Endothelial cell of umbilical vein (primary cell): ENCODE results near the gene COL26A1. TPM values are rescaled to one million over a fixed set of nuclear protein-coding genes. Genes with fewer than 3 reads are reported as not detected.
"Not testable (repeated sequence)": the region's sequence is repeated elsewhere in the genome, so short reads cannot be mapped to it uniquely, and the experiment has no call there.

ENCODE experiments used
- BruUV-seq: library from RNA; stranded (reverse); fragments of 400-500 nt; replicated peaks from 2 replicates; lab custom pipeline; 2021; lab: Mats Ljungman, UMichigan
- CTCF ChIA-PET: fragments of 300-600, 350-600 bp; sonication (Branson Sonifier 250); formaldehyde crosslinking; loops from one replicate; lab custom pipeline; 2021; ENCODE audit warnings: antibody characterized with exemption, inconsistent platforms; lab: Charles Lee
- POLR2A ChIA-PET: fragments of 300-600, 350-600 bp; sonication (Branson Sonifier 250); formaldehyde crosslinking; loops from one replicate; lab custom pipeline; 2021; ENCODE audit warnings: antibody characterized with exemption, inconsistent platforms; lab: Charles Lee
- DNase-seq: peaks from one replicate; pipeline ENCODE4 v3.0.0-alpha.2; 2011; ENCODE audit warnings: low read depth, low spot score
- FAIRE-seq: peaks from 2 replicates; lab custom pipeline; 2011; peaks lifted over from hg19 to GRCh38; lab: Jason Lieb, UNC
- H2AFZ ChIP-seq: 2 replicates; pipeline ENCODE4 v1.6.0; 2012; ENCODE audit warnings: low read depth, low read length, control low read depth, inconsistent platforms
- H3K27ac ChIP-seq: 2 replicates; pipeline ENCODE4 v1.5.1; 2011; ENCODE audit warnings: low read depth, mild to moderate bottlenecking, control low read depth, low read length, moderate library complexity; ENCODE audit not compliant: insufficient read depth
- H3K27me3 ChIP-seq, 2 experiments: 2 replicates each; pipeline versions ENCODE4 v1.6.0 to v1.6.1; 2011; ENCODE audit warnings: low read length in 2 of 2, mixed read lengths in 1 of 2; ENCODE audit not compliant: control insufficient read depth in 2 of 2, insufficient read depth in 2 of 2
- H3K36me3 ChIP-seq, 2 experiments: 2 replicates in 1 of 2; 3 replicates in 1 of 2; pipeline ENCODE4 v1.5.1; 2011; ENCODE audit warnings: low read length in 2 of 2, mild to moderate bottlenecking in 1 of 2, moderate library complexity in 1 of 2; ENCODE audit not compliant: control insufficient read depth in 2 of 2, insufficient read depth in 2 of 2; ENCODE audit errors: extremely low read depth in 1 of 2
- H3K4me1 ChIP-seq: 3 replicates; pipeline ENCODE4 v1.5.1; 2011; ENCODE audit warnings: mild to moderate bottlenecking, low read length; ENCODE audit not compliant: control insufficient read depth, insufficient read depth; ENCODE audit errors: extremely low read depth
- H3K4me2 ChIP-seq: 2 replicates; pipeline ENCODE4 v1.6.1; 2011; ENCODE audit warnings: low read length, control low read depth, mixed read lengths; ENCODE audit not compliant: insufficient read depth
- H3K4me3 ChIP-seq, 3 experiments: fragments of 200-600 bp in 1 of 3; sonication (generic), shearing (Covaris generic) in 1 of 3; replicated peaks in 1 of 3; 2 replicates each; pipeline ENCODE4 v1.5.1; 2011 to 2016; ENCODE audit warnings: control low read depth in 3 of 3, low read length in 3 of 3, mild to moderate bottlenecking in 2 of 3, inconsistent platforms in 1 of 3, low read depth in 1 of 3, moderate library complexity in 1 of 3; ENCODE audit not compliant: insufficient read depth in 1 of 3
- H3K79me2 ChIP-seq: 2 replicates; pipeline ENCODE4 v1.6.0; 2012; ENCODE audit warnings: low read length, inconsistent platforms; ENCODE audit not compliant: control insufficient read depth, insufficient read depth
- H3K9ac ChIP-seq: replicated peaks from 2 replicates; pipeline ENCODE3; 2011; ENCODE audit warnings: low read length, control low read depth; ENCODE audit not compliant: insufficient read depth; ENCODE audit errors: extremely low read depth
- H3K9me1 ChIP-seq: replicated peaks from 3 replicates; pipeline ENCODE4 v1.6.0; 2011; ENCODE audit warnings: mild to moderate bottlenecking, low read length; ENCODE audit not compliant: control insufficient read depth, insufficient read depth; ENCODE audit errors: extremely low read depth
- H3K9me3 ChIP-seq: replicated peaks from 2 replicates; pipeline ENCODE4 v1.5.1; 2012; ENCODE audit warnings: low read length, inconsistent platforms; ENCODE audit not compliant: control insufficient read depth, insufficient read depth
- H4K20me1 ChIP-seq: replicated peaks from 2 replicates; pipeline ENCODE3; 2011; ENCODE audit warnings: mild to moderate bottlenecking, low read length; ENCODE audit not compliant: control insufficient read depth, insufficient read depth; ENCODE audit errors: extremely low read depth
- EZH2 ChIP-seq: IDR thresholded peaks from 2 replicates; pipeline ENCODE4 v1.6.1; 2012; ENCODE audit warnings: borderline replicate concordance, low read depth, mild to moderate bottlenecking, moderate library complexity, low read length, inconsistent platforms; ENCODE audit not compliant: severe bottlenecking
- FOS ChIP-seq: IDR thresholded peaks from 2 replicates; pipeline ENCODE4 v1.6.1; 2011; ENCODE audit warnings: mild to moderate bottlenecking, low read length, moderate library complexity, borderline replicate concordance; ENCODE audit not compliant: insufficient read depth
- GATA2 ChIP-seq: IDR thresholded peaks from 2 replicates; pipeline ENCODE4 v1.7.0; 2011; ENCODE audit warnings: low read depth, mild to moderate bottlenecking, moderate library complexity, mixed read lengths, low read length; ENCODE audit not compliant: insufficient read length, insufficient read depth
- JUN ChIP-seq: IDR thresholded peaks from 2 replicates; pipeline ENCODE4 v1.6.1; 2011; ENCODE audit warnings: borderline replicate concordance, low read depth; ENCODE audit not compliant: insufficient read length, insufficient read depth
- MYC ChIP-seq: IDR thresholded peaks from one replicate; pipeline ENCODE4 v1.6.1; 2011; ENCODE audit warnings: mild to moderate bottlenecking, low read depth, low read length
- POLR2A ChIP-seq: IDR thresholded peaks from 2 replicates; pipeline ENCODE4 v1.6.1; 2012; ENCODE audit warnings: low read depth, mild to moderate bottlenecking, control low read depth, low read length
- POLR2AphosphoS5 ChIP-seq: IDR thresholded peaks from 2 replicates; pipeline ENCODE4 v1.6.1; 2012; ENCODE audit warnings: low read depth, mild to moderate bottlenecking, control low read depth, low read length, moderate library complexity; ENCODE audit not compliant: insufficient read depth
- dilution Hi-C: fragments of 300-500 bp; cut with MboI; formaldehyde crosslinking; loops from one replicate; pipeline ENCODE4 v1.15.0; 2019; ENCODE audit warnings: low sequenced_read_pairs; ENCODE audit not compliant: extremely low pct_ligation_motif_present
- intact Hi-C: fragments of 100-400 bp; cut with micrococcal nuclease; formaldehyde crosslinking; loops from one replicate; pipeline ENCODE4 v1.10.0; 2022
- polyA plus RNA-seq, 4 experiments: library from polyadenylated mRNA; depleted of rRNA in 3 of 4; stranded (reverse) in 3 of 4; unstranded in 1 of 4; fragments of >200 nt; gene quantifications; 2 replicates each; pipeline versions ENCODE4 v1.2.1 to v1.2.3, GENCODE V29; 2011 to 2012; ENCODE audit warnings: missing spikeins in 1 of 4
- total RNA-seq: library from RNA; stranded (reverse); gene quantifications from 2 replicates; pipeline ENCODE4 v1.2.3, GENCODE V29; 2021
- TF ChIP-seq, protein P1 (sequence below), 2 donors: IDR thresholded peaks; 1 replicate in 1 of 2; 2 replicates in 1 of 2; pipeline ENCODE4 v1.5.1; 2011; ENCODE audit warnings: low read length in 2 of 2, mild to moderate bottlenecking in 2 of 2, moderate library complexity in 2 of 2, control low read depth in 1 of 2, inconsistent platforms in 1 of 2, low read depth in 1 of 2; ENCODE audit not compliant: insufficient read depth in 1 of 2; ENCODE audit errors: extremely low read depth in 1 of 2
- TF ChIP-seq, protein P2 (sequence below): IDR thresholded peaks from 2 replicates; pipeline ENCODE4 v1.6.1; 2011; ENCODE audit not compliant: insufficient read depth, insufficient read length

The COL26A1 gene
- total and polyA plus RNA-seq, 2 donors (not counting 3 experiments of a cell fraction or from before 2014, with no cell fraction given) = not detected

DNA sequence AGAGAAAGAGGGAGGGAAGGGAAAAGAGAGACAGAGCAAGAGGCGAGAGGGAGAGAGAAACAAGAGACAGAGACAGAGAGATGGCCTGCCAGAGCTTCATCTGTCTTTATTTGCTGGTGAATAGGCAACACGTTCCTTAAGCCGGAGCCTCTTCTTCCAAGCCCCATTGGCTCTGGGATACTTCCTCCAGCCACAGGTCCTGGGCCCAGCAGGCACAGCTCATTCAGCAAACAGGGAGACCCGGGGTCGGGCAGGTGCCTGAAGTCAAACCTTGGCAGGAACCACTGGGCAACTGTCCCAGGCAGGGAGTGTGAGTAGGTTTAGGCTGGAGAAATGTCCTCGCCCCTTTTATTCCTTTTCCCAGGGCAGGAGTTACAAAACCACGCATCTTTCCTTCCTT is 198.2 kb downstream of the COL26A1 start:
- Histone ChIP-seq H2AFZ (no peak overlapping the region), H3K4me1 (no peaks in the 10 kb centered on the region), H3K4me2 (no peak overlapping the region), H4K20me1 (no peaks in the 10 kb centered on the region), H3K27me3 (peaks cover 0 to 4% of the 10 kb centered on the region in 2 experiments), H3K79me2 (no peaks in the 10 kb centered on the region), H3K9ac (no peak overlapping the region), H3K4me3 (no peak overlapping the region), H3K27ac (no peak overlapping the region), H3K9me3 (no peaks in the 10 kb centered on the region), H3K9me1 (no peaks in the 10 kb centered on the region), H3K36me3 (no peaks in the 10 kb centered on the region)
- FAIRE-seq (no peak), DNase-seq (no peak)
- CTCF ChIA-PET = interaction anchor here (1.6 kb wide), 1 partner anchor 18 kb away, joined by 6 read pairs; no protein-coding TSS in a partner anchor
- intact Hi-C loops (no loop called here), dilution Hi-C loops (no loop called here)
- POLR2A ChIA-PET = no interaction called here
- BruUV-seq = no TSS peak
- no peak for TF ChIP-seq JUN
- TF ChIP-seq, protein P1, sequence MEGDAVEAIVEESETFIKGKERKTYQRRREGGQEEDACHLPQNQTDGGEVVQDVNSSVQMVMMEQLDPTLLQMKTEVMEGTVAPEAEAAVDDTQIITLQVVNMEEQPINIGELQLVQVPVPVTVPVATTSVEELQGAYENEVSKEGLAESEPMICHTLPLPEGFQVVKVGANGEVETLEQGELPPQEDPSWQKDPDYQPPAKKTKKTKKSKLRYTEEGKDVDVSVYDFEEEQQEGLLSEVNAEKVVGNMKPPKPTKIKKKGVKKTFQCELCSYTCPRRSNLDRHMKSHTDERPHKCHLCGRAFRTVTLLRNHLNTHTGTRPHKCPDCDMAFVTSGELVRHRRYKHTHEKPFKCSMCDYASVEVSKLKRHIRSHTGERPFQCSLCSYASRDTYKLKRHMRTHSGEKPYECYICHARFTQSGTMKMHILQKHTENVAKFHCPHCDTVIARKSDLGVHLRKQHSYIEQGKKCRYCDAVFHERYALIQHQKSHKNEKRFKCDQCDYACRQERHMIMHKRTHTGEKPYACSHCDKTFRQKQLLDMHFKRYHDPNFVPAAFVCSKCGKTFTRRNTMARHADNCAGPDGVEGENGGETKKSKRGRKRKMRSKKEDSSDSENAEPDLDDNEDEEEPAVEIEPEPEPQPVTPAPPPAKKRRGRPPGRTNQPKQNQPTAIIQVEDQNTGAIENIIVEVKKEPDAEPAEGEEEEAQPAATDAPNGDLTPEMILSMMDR (IDR thresholded peaks at IDR 0.05; ENCODE audit: extremely low read depth in 1 of 2, insufficient read depth in 1 of 2, low read depth in 1 of 2, low read length in 2 of 2) = no peak
- TF ChIP-seq EZH2 = no peak
- no peak for TF ChIP-seq POLR2A
- no peak for TF ChIP-seq MYC
- TF ChIP-seq, protein P2, sequence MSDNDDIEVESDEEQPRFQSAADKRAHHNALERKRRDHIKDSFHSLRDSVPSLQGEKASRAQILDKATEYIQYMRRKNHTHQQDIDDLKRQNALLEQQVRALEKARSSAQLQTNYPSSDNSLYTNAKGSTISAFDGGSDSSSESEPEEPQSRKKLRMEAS = no peak
- TF ChIP-seq GATA2 = no peak
- no peak for TF ChIP-seq POLR2AphosphoS5
- TF ChIP-seq FOS = no peak

DNA sequence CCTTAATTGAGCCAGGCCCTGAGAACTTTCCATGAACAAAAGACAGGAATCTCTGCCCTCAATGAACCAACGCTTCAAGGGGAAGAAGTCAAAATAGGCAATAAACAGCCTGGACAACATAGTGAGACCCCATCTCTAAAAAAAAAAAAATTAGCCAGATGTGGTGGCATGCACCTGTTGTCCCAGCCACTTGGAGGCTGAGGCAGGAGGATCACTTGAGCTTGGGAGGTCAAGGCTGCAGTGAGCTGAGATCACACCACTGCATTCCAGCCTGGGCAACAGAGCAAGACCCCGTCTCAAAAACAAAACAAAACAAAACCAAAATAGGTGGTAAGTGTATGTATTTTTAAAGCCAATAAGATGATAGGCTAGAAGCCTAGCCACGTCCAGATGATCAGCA is 198.6 kb downstream of the COL26A1 start:
- H2AFZ ChIP-seq, H3K4me3 ChIP-seq, H3K4me1 ChIP-seq, FAIRE-seq, H3K36me3 ChIP-seq, H3K9me1 ChIP-seq, dilution Hi-C loops, DNase-seq, H3K9me3 ChIP-seq, H3K27ac ChIP-seq, H3K9ac ChIP-seq, BruUV-seq, H3K4me2 ChIP-seq, H3K79me2 ChIP-seq, intact Hi-C loops, H4K20me1 ChIP-seq, H3K27me3 ChIP-seq, POLR2A ChIA-PET: not testable (repeated sequence)
- CTCF ChIA-PET = interaction anchor here (0.6 to 1.6 kb wide), 4 partner anchors 18 to 150 kb away, joined by 3 to 6 read pairs (median 3); no protein-coding TSS in a partner anchor
